Gastrocnemius medialis (tissue), 4 donors: ENCODE measurements around the gene SCMH1. TPM values are rescaled to one million over a fixed set of nuclear protein-coding genes. Genes with fewer than 3 reads are reported as not detected.

Experiments used
- ATAC-seq, 2 donors: fragments of 150-250 bp; one replicate each; pipeline ENCODE4 v1.9.1; 2016
- DNase-seq, 2 donors: peaks; one replicate each; pipeline ENCODE4 v3.0.0-alpha.2; 2019
- H3K27ac ChIP-seq, 4 donors: fragments of 200-600 bp; sonication (generic); 1 replicate in 1 of 4; 2 replicates in 3 of 4; pipeline ENCODE4 v1.5.1; 2016 to 2018; ENCODE audit warnings: mild to moderate bottlenecking in 2 of 4, moderate library complexity in 1 of 4
- H3K27me3 ChIP-seq, 3 donors: fragments of 200-600 bp; sonication (generic) in 2 of 3; 1 replicate in 1 of 3; 2 replicates in 2 of 3; pipeline versions ENCODE4 v1.5.1 to v1.6.0; 2016 to 2019; ENCODE audit warnings: mild to moderate bottlenecking in 1 of 3, moderate library complexity in 1 of 3
- H3K36me3 ChIP-seq, 2 donors: fragments of 200-600 bp; sonication (generic) in 1 of 2; one replicate each; pipeline ENCODE4 v1.5.1; 2017 to 2018
- H3K4me1 ChIP-seq, 2 donors: fragments of 200-600 bp; sonication (generic) in 1 of 2; one replicate each; pipeline ENCODE4 v1.5.1; 2016 to 2017; ENCODE audit warnings: mild to moderate bottlenecking in 2 of 2
- H3K4me3 ChIP-seq, 4 donors: fragments of 200-600 bp; sonication (generic) in 3 of 4; 1 replicate in 1 of 4; 2 replicates in 3 of 4; pipeline ENCODE4 v1.5.1; 2016 to 2019; ENCODE audit warnings: mild to moderate bottlenecking in 2 of 4
- H3K9me3 ChIP-seq, 3 donors: fragments of 200-600 bp; sonication (generic) in 2 of 3; 1 replicate in 1 of 3; 2 replicates in 2 of 3; pipeline ENCODE4 v1.5.1; 2016 to 2019
- CTCF ChIP-seq, 5 experiments: fragments of 450-650 bp in 3 of 5; fragments of 200-600 bp in 2 of 5; sonication (generic) in 2 of 5; IDR thresholded peaks in 4 of 5; conservative IDR thresholded peaks in 1 of 5; 1 replicate in 4 of 5; 2 replicates in 1 of 5; pipeline ENCODE4 v1.5.1; 2016 to 2019; ENCODE audit warnings: antibody characterized with exemption in 5 of 5, mild to moderate bottlenecking in 3 of 5, moderate library complexity in 3 of 5
- POLR2A ChIP-seq, 2 donors: fragments of 450-650 bp; IDR thresholded peaks; one replicate each; pipeline ENCODE4 v1.6.1; 2017; ENCODE audit warnings: antibody characterized with exemption in 2 of 2, mild to moderate bottlenecking in 2 of 2, moderate library complexity in 2 of 2
- in situ Hi-C, 4 donors: fragments of 200-750 bp; cut with MboI; loops; one replicate each; pipeline versions ENCODE4 v1.15.0 to v1.8.0; 2017; ENCODE audit warnings: low sequenced_read_pairs in 4 of 4
- intact Hi-C: fragments of 100-400 bp; cut with DNase I; formaldehyde crosslinking; loops from one replicate; pipeline ENCODE4 v1.15.1; 2023; ENCODE audit warnings: low total_unique reads
- total RNA-seq, 4 donors: library from RNA; depleted of rRNA; stranded (reverse); fragments of >200 nt; gene quantifications; one replicate each; pipeline versions ENCODE4 v1.1.0 to v1.2.3, GENCODE V29; 2016

The SCMH1 gene
- total RNA-seq, 4 donors from 2014 or later = 17.1 to 29.4 (median 25.5) TPM

GRCh38 chr1:41015897-41016470 lies 226.1 kb downstream of the SCMH1 start:
- Histone ChIP-seq H3K27ac (no peak overlapping the region), H3K4me3 (no peak overlapping the region), H3K36me3 (peaks cover 0 to 16% of the 10 kb centered on the region in 2 donors), H3K27me3 (no peaks in the 10 kb centered on the region), H3K9me3 (no peaks in the 10 kb centered on the region), H3K4me1 (no peaks in the 10 kb centered on the region)
- in situ Hi-C loops = no loop called here
- no peak for DNase-seq
- intact Hi-C loops = no loop called here
- no peak for ATAC-seq
- TF ChIP-seq POLR2A (IDR thresholded peaks at IDR 0.05) (no peak), CTCF (IDR thresholded peaks at IDR 0.05 in 4 of 5, conservative IDR thresholded peaks at IDR 0.05 in 1 of 5) (no peak)

- intact Hi-C loops = no loop called here
- no peaks in the 10 kb centered on the region for H3K4me1 ChIP-seq
- TF ChIP-seq POLR2A (IDR thresholded peaks at IDR 0.05) (no peak), CTCF (IDR thresholded peaks at IDR 0.05 in 4 of 5, conservative IDR thresholded peaks at IDR 0.05 in 1 of 5) (no peak)
These were observed 226.7 kb downstream of the SCMH1 start for GRCh38 chr1:41015281-41015896.

DNA sequence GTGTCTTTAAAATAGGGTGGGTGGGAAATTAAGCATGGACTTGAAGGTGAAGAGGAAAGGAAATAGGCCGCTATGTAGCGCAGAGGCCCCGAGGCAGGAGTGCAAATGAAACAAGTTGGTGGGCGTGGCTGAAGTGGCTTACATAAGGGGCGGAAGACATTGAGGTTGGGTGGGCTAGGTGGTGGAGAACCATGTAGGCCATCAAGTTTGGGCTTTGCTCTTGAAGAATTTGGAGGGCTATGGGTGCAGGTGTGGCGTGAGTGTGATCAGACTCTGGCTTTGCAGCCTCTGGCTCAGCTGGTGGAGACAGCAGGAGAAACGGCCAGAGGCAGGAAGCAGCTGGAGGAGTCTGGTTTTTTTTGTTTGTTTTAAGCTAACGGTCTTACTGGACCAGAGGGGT lies 227.2 kb downstream of the SCMH1 start:
- Histone ChIP-seq H3K27me3 (no peaks in the 10 kb centered on the region), H3K4me1 (no peaks in the 10 kb centered on the region), H3K4me3 (no peak overlapping the region), H3K9me3 (no peaks in the 10 kb centered on the region), H3K27ac (no peak overlapping the region), H3K36me3 (peaks cover 0 to 27% of the 10 kb centered on the region in 2 donors)
- in situ Hi-C loops (no loop called here), intact Hi-C loops (no loop called here)
- TF ChIP-seq POLR2A (IDR thresholded peaks at IDR 0.05) = no peak
- no peak for TF ChIP-seq CTCF (IDR thresholded peaks at IDR 0.05 in 4 of 5, conservative IDR thresholded peaks at IDR 0.05 in 1 of 5)
- ATAC-seq (no peak), DNase-seq (no peak)

More at GRCh38 chr1:41015281-41015896, 226.7 kb downstream of the SCMH1 start:
- no peak overlapping the region for H3K4me3 ChIP-seq
- no peaks in the 10 kb centered on the region for H3K9me3 ChIP-seq
- no peaks in the 10 kb centered on the region for H3K27me3 ChIP-seq
- no peak overlapping the region for H3K27ac ChIP-seq
- H3K36me3 ChIP-seq = peaks cover 0 to 22% of the 10 kb centered on the region in 2 donors
- in situ Hi-C loops = no loop called here
- DNase-seq (no peak), ATAC-seq (no peak)

DNA sequence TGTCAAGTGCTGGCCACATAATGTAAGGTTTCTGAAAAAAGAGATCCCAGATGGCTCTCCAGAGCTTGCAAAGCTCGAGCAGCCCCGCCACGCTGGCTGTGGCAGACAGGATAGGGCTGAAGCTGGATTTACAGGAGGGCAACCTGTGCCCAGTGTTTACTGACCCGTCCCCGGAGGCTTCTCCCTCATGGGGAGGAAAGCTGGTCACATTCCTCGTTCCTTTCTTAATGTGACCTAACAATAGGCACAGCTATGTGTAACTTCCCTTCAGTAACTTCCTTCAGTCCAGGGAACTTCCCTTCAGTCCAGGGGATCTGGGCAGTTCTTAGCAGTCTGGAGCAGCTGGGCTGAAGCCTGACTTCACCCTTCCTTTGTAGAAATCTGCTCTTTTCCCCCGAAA lies 228.3 kb downstream of the SCMH1 start:
- H3K27ac ChIP-seq = peak overlapping the region in 1 of 4 donors; percentile 25
- ATAC-seq = peak; percentile 42 to 47
- in situ Hi-C loops = no loop called here
- no peaks in the 10 kb centered on the region for H3K4me1 ChIP-seq
- no peaks in the 10 kb centered on the region for H3K27me3 ChIP-seq
- H3K36me3 ChIP-seq = peaks cover 0 to 38% of the 10 kb centered on the region in 2 donors
- no peaks in the 10 kb centered on the region for H3K9me3 ChIP-seq
- intact Hi-C loops = no loop called here
- no peak overlapping the region for H3K4me3 ChIP-seq
- no peak for DNase-seq
- TF ChIP-seq CTCF (IDR thresholded peaks at IDR 0.05 in 4 of 5, conservative IDR thresholded peaks at IDR 0.05 in 1 of 5) = no peak
- no peak for TF ChIP-seq POLR2A (IDR thresholded peaks at IDR 0.05)
